K562 (cell line): Measurements from ENCODE around the gene PUS10. TPM values are rescaled to one million over a fixed set of nuclear protein-coding genes. Genes with fewer than 3 reads are reported as not detected.
"Not testable (repeated sequence)": the region's sequence is repeated elsewhere in the genome, so short reads cannot be mapped to it uniquely, and the experiment has no call there.

Source experiments
- ATAC-seq: fragments of 200-7000 bp; cut with Tn5 transposase; 3 replicates; pipeline ENCODE4 v1.9.1; 2020; ENCODE audit warnings: moderate library complexity
- BruUV-seq: library from RNA; stranded (reverse); fragments of 400-500 nt; replicated peaks from 2 replicates; lab custom pipeline; 2021; lab: Mats Ljungman, UMichigan
- CTCF ChIA-PET: fragments of 300-600 bp; formaldehyde crosslinking; extraction: SDS; loops from one replicate; lab custom pipeline; 2021; ENCODE audit warnings: low intra/inter-chr PET ratio; lab: Yijun Ruan, JAX
- POLR2A ChIA-PET: fragments of 300-600, 350-650 bp; sonication (Branson Sonifier 250); formaldehyde crosslinking; extraction: SDS; loops from one replicate; lab custom pipeline; 2021; ENCODE audit warnings: antibody characterized with exemption, inconsistent platforms; lab: Yijun Ruan, JAX
- DNase-seq, 4 experiments: peaks; one replicate each; pipeline versions ENCODE4 v3.0.0 to v3.0.0-alpha.2; 2011 to 2018; ENCODE audit warnings: low spot score in 3 of 4, mixed read lengths in 3 of 4; ENCODE audit errors: extremely low read depth in 1 of 4
- FAIRE-seq: peaks from 2 replicates; lab custom pipeline; 2011; peaks lifted over from hg19 to GRCh38; lab: Jason Lieb, UNC
- H2AFZ ChIP-seq: 2 replicates; pipeline ENCODE4 v1.6.0; 2011; ENCODE audit warnings: low read depth, low read length, control low read depth, inconsistent platforms
- H3K27ac ChIP-seq: fragments of 200-600 bp; 3 replicates; pipeline ENCODE4 v1.8.0; 2011; ENCODE audit warnings: low read depth, mild to moderate bottlenecking, control low read depth, inconsistent platforms, low read length, moderate library complexity, mixed read lengths; ENCODE audit errors: extremely low read depth
- H3K27me3 ChIP-seq, 2 experiments: fragments of 300-600 bp in 1 of 2; 2 replicates in 1 of 2; 3 replicates in 1 of 2; pipeline versions ENCODE4 v1.6.0 to v1.8.0; 2011; ENCODE audit warnings: inconsistent platforms in 2 of 2, low read length in 2 of 2, mild to moderate bottlenecking in 1 of 2, mixed read lengths in 1 of 2, moderate library complexity in 1 of 2; ENCODE audit not compliant: control insufficient read depth in 2 of 2, insufficient read depth in 2 of 2
- H3K36me3 ChIP-seq: fragments of 300-600 bp; 3 replicates; pipeline ENCODE4 v1.8.0; 2011; ENCODE audit warnings: mild to moderate bottlenecking, low read length, inconsistent platforms; ENCODE audit not compliant: control insufficient read depth, insufficient read depth
- H3K4me1 ChIP-seq, 2 experiments: fragments of 200-600 bp in 1 of 2; replicated peaks in 1 of 2; 2 replicates in 1 of 2; 3 replicates in 1 of 2; pipeline versions ENCODE4 v1.5.1 to v1.8.0; 2011; ENCODE audit warnings: inconsistent platforms in 2 of 2, low read length in 2 of 2, mild to moderate bottlenecking in 1 of 2, mixed read lengths in 1 of 2, moderate library complexity in 1 of 2; ENCODE audit not compliant: control insufficient read depth in 2 of 2, insufficient read depth in 2 of 2
- H3K4me2 ChIP-seq: 2 replicates; pipeline ENCODE4 v1.6.1; 2011; ENCODE audit warnings: low read length, control low read depth, inconsistent platforms, mixed read lengths; ENCODE audit not compliant: insufficient read depth
- H3K4me3 ChIP-seq: fragments of 200-600 bp; sonication (generic), shearing (Covaris generic); 2 replicates; pipeline ENCODE4 v1.5.1; 2016; ENCODE audit warnings: control low read depth, inconsistent platforms
- H3K79me2 ChIP-seq: fragments of 200-600 bp; 3 replicates; pipeline ENCODE4 v1.8.0; 2011; ENCODE audit warnings: low read length, inconsistent platforms; ENCODE audit not compliant: control insufficient read depth, insufficient read depth
- H3K9ac ChIP-seq, 2 experiments: 2 replicates each; pipeline versions ENCODE4 v1.6.0 to v1.6.1; 2011; ENCODE audit warnings: low read depth in 2 of 2, low read length in 2 of 2, control low read depth in 1 of 2, inconsistent platforms in 1 of 2, mild to moderate bottlenecking in 1 of 2, mixed read lengths in 1 of 2; ENCODE audit not compliant: insufficient read depth in 1 of 2
- H3K9me1 ChIP-seq: one replicate; pipeline ENCODE4 v1.6.0; 2011; ENCODE audit warnings: inconsistent platforms, mild to moderate bottlenecking, low read length, moderate library complexity; ENCODE audit not compliant: control insufficient read depth, insufficient read depth
- H3K9me3 ChIP-seq: replicated peaks from 2 replicates; pipeline ENCODE4 v1.5.1; 2011; ENCODE audit warnings: low read depth, low read length, inconsistent platforms; ENCODE audit not compliant: control insufficient read depth, insufficient read depth
- H4K20me1 ChIP-seq: replicated peaks from 2 replicates; pipeline ENCODE4 v1.6.1; 2011; ENCODE audit warnings: low read length, inconsistent platforms, mixed read lengths; ENCODE audit not compliant: control insufficient read depth, insufficient read depth
- GTF2E2 ChIP-seq: fragments of 200-800 bp; sonication (Bioruptor generic); IDR thresholded peaks from 2 replicates; pipeline ENCODE4 v1.6.1; 2016; ENCODE audit warnings: missing genetic modification characterization, missing compliant biosample characterization
- KLF13 ChIP-seq: fragments of 450-650 bp; IDR thresholded peaks from 2 replicates; pipeline ENCODE4 v1.6.1; 2016; ENCODE audit warnings: missing genetic modification characterization, low read depth, mild to moderate bottlenecking, missing compliant biosample characterization, moderate library complexity, borderline replicate concordance
- MAZ ChIP-seq, 2 experiments: fragments of 450-650 bp in 1 of 2; sonication (generic) in 1 of 2; formaldehyde crosslinking; IDR thresholded peaks in 1 of 2; conservative IDR thresholded peaks in 1 of 2; 2 replicates each; pipeline versions ENCODE4 v1.4.0 to v1.5.0; 2020; ENCODE audit warnings: mild to moderate bottlenecking in 1 of 2, missing genetic modification reagents in 1 of 2
- MBD2 ChIP-seq: sonication (generic); IDR thresholded peaks from 2 replicates; pipeline ENCODE4 v1.6.1; 2016; ENCODE audit warnings: low read depth, borderline replicate concordance
- POLR2G ChIP-seq: fragments of 200-400 bp; formaldehyde crosslinking; IDR thresholded peaks from 2 replicates; pipeline ENCODE4 v1.6.1; 2017; ENCODE audit warnings: low read depth, mild to moderate bottlenecking, antibody characterized with exemption, low read length, moderate library complexity
- TCF7 ChIP-seq: sonication (generic); IDR thresholded peaks from 2 replicates; pipeline ENCODE4 v1.6.1; 2016; ENCODE audit warnings: antibody characterized with exemption, borderline replicate concordance
- ZFPM2 ChIP-seq: fragments of 250-450 bp; sonication (Bioruptor Pico); IDR thresholded peaks from 2 replicates; pipeline ENCODE4 v1.5.1; 2022; ENCODE audit warnings: mild to moderate bottlenecking
- WGBS: fragments of 100-300 bp; shearing (Covaris generic); methylation state at CpG from one replicate; pipeline ENCODE4 v1.1.6; 2016; ENCODE audit warnings: low coverage, mixed read lengths; ENCODE audit not compliant: insufficient coverage; ENCODE audit errors: missing lambda C conversion rate; 5-methylcytosine and 5-hydroxymethylcytosine counted together
- in situ Hi-C: fragments of 300-500 bp; cut with MboI; formaldehyde crosslinking; loops from 4 replicates; pipeline ENCODE4 v1.15.0; 2018; ENCODE audit warnings: inconsistent platforms, mixed read lengths
- intact Hi-C: fragments of 100-400 bp; cut with micrococcal nuclease; formaldehyde crosslinking; loops from 2 replicates; pipeline ENCODE4 v1.14.2; 2022
- polyA plus RNA-seq, 8 experiments: library from polyadenylated mRNA; depleted of rRNA in 4 of 8; stranded (reverse) in 5 of 8; unstranded in 3 of 8; fragments of >200 nt; fragmentation: Nextera tagmentation in 2 of 8; fragmentation: Illumina TruSeq in 1 of 8; extraction: Ambion mirVana in 2 of 8; extraction: Trizol in 1 of 8; gene quantifications; 2 replicates each; pipeline versions ENCODE4 v1.2.1 to v1.2.3, GENCODE V29; 2011 to 2014; ENCODE audit warnings: inconsistent platforms in 1 of 8, missing spikeins in 1 of 8
- total RNA-seq, 7 experiments: library from RNA; depleted of rRNA in 6 of 7; stranded (reverse); fragments of >200 nt in 6 of 7; fragmentation: Illumina TruSeq in 2 of 7; extraction: Trizol in 2 of 7; gene quantifications; 2 replicates each; pipeline versions ENCODE4 v1.2.1 to v1.2.3, GENCODE V29; 2011 to 2021; ENCODE audit warnings: low replicate concordance in 1 of 7

The PUS10 gene
- total and polyA plus RNA-seq, 9 of the 15 experiments (the other 6 are each of a cell fraction or from before 2014, with no cell fraction given) = 5.0 to 10.7 (median 7.6) TPM

DNA sequence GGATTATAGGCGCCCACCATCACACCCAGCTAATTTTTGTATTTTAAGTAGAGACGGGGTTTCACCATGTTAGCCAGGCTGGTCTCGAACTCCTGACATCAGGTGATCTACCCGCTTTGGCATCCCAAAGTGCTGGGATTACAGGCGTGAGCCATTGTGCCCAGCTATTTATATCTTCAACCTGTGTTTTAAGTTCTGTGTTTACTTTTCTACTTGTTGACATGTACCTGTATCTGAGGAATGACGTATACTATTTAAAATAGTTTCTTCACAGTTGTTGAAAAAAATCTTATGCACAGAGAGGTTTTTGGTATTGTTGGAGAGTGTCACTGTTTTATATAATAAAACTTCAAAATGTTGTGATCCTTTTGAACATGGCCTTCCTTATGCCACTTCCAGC, 116.8 kb downstream of the PUS10 start:
- H3K4me1 ChIP-seq, CTCF ChIA-PET, in situ Hi-C loops, H2AFZ ChIP-seq, H3K4me2 ChIP-seq, H3K9ac ChIP-seq, DNase-seq, H3K9me3 ChIP-seq, H3K27me3 ChIP-seq, H3K4me3 ChIP-seq, BruUV-seq, intact Hi-C loops, H3K27ac ChIP-seq, POLR2A ChIA-PET, H3K9me1 ChIP-seq, H3K79me2 ChIP-seq, ATAC-seq, FAIRE-seq, H4K20me1 ChIP-seq: not testable (repeated sequence)
- peaks cover 60% of the 10 kb centered on the region for H3K36me3 ChIP-seq
- 98% methylated on average over 6 of the region's 6 CpGs for WGBS

DNA sequence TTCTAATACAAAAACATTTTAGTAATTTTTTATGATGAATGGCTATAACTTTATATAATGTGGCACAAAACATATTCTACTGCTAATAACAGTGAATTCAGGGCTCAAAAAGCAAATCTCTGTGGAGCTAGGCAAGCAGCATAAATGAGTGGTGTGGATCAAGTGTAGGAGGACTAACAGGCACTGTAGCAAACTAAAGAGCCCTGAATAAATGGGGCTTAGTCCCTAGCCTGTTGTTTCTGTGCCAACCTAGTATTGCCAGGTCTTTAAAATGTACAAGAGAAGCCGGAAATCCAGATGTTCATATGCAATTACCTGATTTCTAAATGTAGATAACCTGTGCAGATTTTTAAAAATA, 118.2 kb downstream of the PUS10 start:
- Histone ChIP-seq H3K9ac (no peak overlapping the region), H3K9me3 (no peaks in the 10 kb centered on the region), H2AFZ (no peak overlapping the region), H4K20me1 (no peaks in the 10 kb centered on the region; the same call in 1 of the 2 replicates), H3K9me1 (no peaks in the 10 kb centered on the region), H3K4me3 (no peak overlapping the region), H3K4me2 (no peak overlapping the region), H3K36me3 (peaks cover 64% of the 10 kb centered on the region), H3K4me1 (no peaks in the 10 kb centered on the region), H3K79me2 (no peaks in the 10 kb centered on the region), H3K27me3 (no peaks in the 10 kb centered on the region), H3K27ac (no peak overlapping the region)
- BruUV-seq = no TSS peak
- FAIRE-seq = no peak
- TF ChIP-seq MBD2 (no peak), POLR2G (no peak), TCF7 (no peak), ZFPM2 (CRISPR knock-in tag) (no peak), KLF13 (tag) (no peak), MAZ (CRISPR knock-in tag; conservative IDR thresholded peaks at IDR 0.05 in 1 of 2, IDR thresholded peaks at IDR 0.05 in 1 of 2) (no peak), GTF2E2 (tag) (no peak)
- in situ Hi-C loops = no loop called here
- WGBS = 75% methylated on average over 1 of the region's 1 CpG
- ATAC-seq = no peak
- no peak for DNase-seq
- ChIA-PET POLR2A (no interaction called here), CTCF (no interaction called here)
- intact Hi-C loops = no loop called here
